NCI-H2107 treated with DMSO at 0.1 percent for 48 hours (cell line): ENCODE results near the gene ACYP2.

Experiments
- DNase-seq: peaks from one replicate; lab custom pipeline; 2025; ENCODE audit not compliant: unreplicated experiment; lab: John Stamatoyannopoulos, UW

ACYP2 gene

GRCh38 chr2:54212456-54212855 is 97.0 kb downstream of the ACYP2 start:
- DNase-seq = no peak

- no peak for DNase-seq
Measured at GRCh38 chr2:54213082-54213481, 97.7 kb downstream of the ACYP2 start.

- no peak for DNase-seq
Measured at GRCh38 chr2:54224997-54225396, 109.6 kb downstream of the ACYP2 start.

- DNase-seq = no peak
Measured at GRCh38 chr2:54226260-54226659, 110.8 kb downstream of the ACYP2 start.

GRCh38 chr2:54227798-54228197 is 112.4 kb downstream of the ACYP2 start:
- no peak for DNase-seq

GRCh38 chr2:54228945-54229344 is 113.5 kb downstream of the ACYP2 start:
- DNase-seq = no peak

GRCh38 chr2:54233832-54234649 is 118.6 kb downstream of the ACYP2 start:
- no peak for DNase-seq

- no peak for DNase-seq
Measured at GRCh38 chr2:54237428-54237827, 122.0 kb downstream of the ACYP2 start.

GRCh38 chr2:54239427-54239826 is 124.0 kb downstream of the ACYP2 start:
- no peak for DNase-seq

GRCh38 chr2:54240515-54241469 is 125.4 kb downstream of the ACYP2 start:
- no peak for DNase-seq

- no peak for DNase-seq
Measured at GRCh38 chr2:54247115-54247514, 131.7 kb downstream of the ACYP2 start.

GRCh38 chr2:54249629-54250028 is 134.2 kb downstream of the ACYP2 start:
- DNase-seq = no peak

GRCh38 chr2:54254180-54254579 is 138.8 kb downstream of the ACYP2 start:
- no peak for DNase-seq

- no peak for DNase-seq
Measured at GRCh38 chr2:54255230-54256090, 140.0 kb downstream of the ACYP2 start.

- DNase-seq = no peak
Measured at GRCh38 chr2:54256091-54256694, 140.8 kb downstream of the ACYP2 start, which contains the start of gene TSPYL6. TSPYL6 (minus strand) TSS chr2:54256229; CDS start chr2:54256151, 78 bp downstream.

- DNase-seq = no peak
Measured at GRCh38 chr2:54258166-54258565, 142.8 kb downstream of the ACYP2 start.

GRCh38 chr2:54259413-54260240 is 144.2 kb downstream of the ACYP2 start:
- DNase-seq = no peak

GRCh38 chr2:54260241-54260595 is 144.8 kb downstream of the ACYP2 start:
- no peak for DNase-seq

GRCh38 chr2:54261537-54261936 is 146.1 kb downstream of the ACYP2 start:
- DNase-seq = no peak
